ENCODE results near the gene MLLT10. TPM values are rescaled to one million over a fixed set of nuclear protein-coding genes. Genes with fewer than 3 reads are reported as not detected.

The MLLT10 gene
- total RNA-seq, 1 experiment from 2014 or later = 45.2 TPM

GRCh38 chr10:21495002-21495751 is 38.9 kb upstream of the MLLT10 start:
- H2AFZ ChIP-seq (ENCODE audit: low read depth, low read length, poor library complexity, severe bottlenecking) = no peak overlapping the region
- DNase-seq (ENCODE audit: low read depth, low spot score) = no peak

GRCh38 chr10:21495752-21496342 is 38.2 kb upstream of the MLLT10 start:
- peak overlapping the region; percentile 71 for H3K9ac ChIP-seq (ENCODE audit: low read length)
- peak; percentile 72 for ATAC-seq
- peaks cover 2 to 20% of the 10 kb centered on the region in 2 experiments; a peak in 2 of 4 replicates for H3K4me1 ChIP-seq (ENCODE audit: control insufficient read depth in 1 of 2, insufficient read depth in 2 of 2, low read length in 2 of 2)
- no peaks in the 10 kb centered on the region for H3K9me3 ChIP-seq (ENCODE audit: control insufficient read depth in 1 of 2, insufficient read depth in 1 of 2, low read depth in 1 of 2, low read length in 2 of 2)
- H4K20me1 ChIP-seq (ENCODE audit: insufficient read depth) = no peaks in the 10 kb centered on the region
- H3K27me3 ChIP-seq (ENCODE audit: insufficient read depth, low read length) = peaks cover 3% of the 10 kb centered on the region; the same call in 1 of the 2 replicates
- no TSS peak for BruUV-seq (replicated peaks)
- H3K36me3 ChIP-seq (ENCODE audit: control insufficient read depth in 1 of 2, insufficient read depth in 2 of 2, low read length in 2 of 2) = no peaks in the 10 kb centered on the region
- H3K79me2 ChIP-seq (ENCODE audit: insufficient read depth, low read length) = no peaks in the 10 kb centered on the region
- RAD21 ChIA-PET (ENCODE audit: low non-redundant PET in 1 of 2, low total read pairs in 2 of 2, uncharacterized antibody in 2 of 2, unreplicated experiment in 2 of 2) = interaction anchor here (0.6 to 1.6 kb wide), 8 partner anchors 30 to 255 kb away, joined by 3 to 8 read pairs (median 4); partner anchors contain the start of gene SKIDA1 (in 1 of the 2)
- H3K4me3 ChIP-seq (replicated peaks in 1 of 2; ENCODE audit: low read depth in 1 of 2, low read length in 2 of 2) = peak overlapping the region; percentile 63 to 80
- DNase-seq (ENCODE audit: low read depth, low spot score) = peak; percentile 67
- POLR2A ChIA-PET = interaction anchor here (0.6 to 1.2 kb wide), 3 partner anchors 24 to 159 kb away, joined by 3 to 5 read pairs (median 4); no protein-coding TSS in a partner anchor
- H3K4me2 ChIP-seq (ENCODE audit: low read length) = peak overlapping the region; percentile 90
- H3K9me2 ChIP-seq (ENCODE audit: insufficient read depth) = no peaks in the 10 kb centered on the region
- CTCF ChIA-PET = interaction anchor here (0.7 to 3.0 kb wide), 15 partner anchors 11 to 495 kb away, joined by 3 to 17 read pairs (median 5); no protein-coding TSS in a partner anchor
- intact Hi-C loops (cut with micrococcal nuclease) = loop anchor here (1.0 to 5.0 kb wide), 7 partner anchors 31 to 1491 kb away; no protein-coding TSS in a partner anchor
- H3K27ac ChIP-seq (ENCODE audit: low read depth, low read length) = peak overlapping the region; percentile 83
- no peak overlapping the region for H2AFZ ChIP-seq (ENCODE audit: low read depth, low read length, poor library complexity, severe bottlenecking)
- no peak for TF ChIP-seq ZFX (IDR thresholded peaks at IDR 0.05)
- no peak for TF ChIP-seq ZNF274 (IDR thresholded peaks at IDR 0.05; ENCODE audit: low read depth, low read length)
- peak; percentile 72 to 92 (median 87) for TF ChIP-seq CTCF (IDR thresholded peaks at IDR 0.05 in 2 of 3, conservative IDR thresholded peaks at IDR 0.05 in 1 of 3; ENCODE audit: borderline replicate concordance in 1 of 3, insufficient read depth in 1 of 3, low read depth in 2 of 3, low read length in 2 of 3)
- peak; percentile 66 for TF ChIP-seq YY1 (IDR thresholded peaks at IDR 0.05; ENCODE audit: extremely low read depth, insufficient replicate concordance, low read depth, low read length)
- TF ChIP-seq POLR2AphosphoS5 (IDR thresholded peaks at IDR 0.05; ENCODE audit: low read depth, low read length) = no peak; the same call in none of the 2 replicates
- TF ChIP-seq SIN3A (IDR thresholded peaks at IDR 0.05; ENCODE audit: low read depth) = no peak
- TF ChIP-seq EZH2 (IDR thresholded peaks at IDR 0.05) = no peak
- no peak for TF ChIP-seq REST (IDR thresholded peaks at IDR 0.05; ENCODE audit: low read depth)

More at GRCh38 chr10:21495002-21495751, 38.9 kb upstream of the MLLT10 start:
- Histone ChIP-seq H3K9me3 (ENCODE audit: control insufficient read depth in 1 of 2, insufficient read depth in 1 of 2, low read depth in 1 of 2, low read length in 2 of 2) (no peaks in the 10 kb centered on the region), H3K27me3 (ENCODE audit: insufficient read depth, low read length) (peaks cover 3% of the 10 kb centered on the region; the same call in 1 of the 2 replicates), H3K9ac (ENCODE audit: low read length) (peak overlapping the region; percentile 71; the same call in 1 of the 2 replicates), H3K79me2 (ENCODE audit: insufficient read depth, low read length) (no peaks in the 10 kb centered on the region), H3K4me1 (ENCODE audit: control insufficient read depth in 1 of 2, insufficient read depth in 2 of 2, low read length in 2 of 2) (peaks cover 2 to 20% of the 10 kb centered on the region in 2 experiments; a peak in 2 of 4 replicates), H3K4me3 (replicated peaks in 1 of 2; ENCODE audit: low read depth in 1 of 2, low read length in 2 of 2) (peak overlapping the region; percentile 8 to 80; a peak in 1 of 4 replicates), H3K27ac (ENCODE audit: low read depth, low read length) (no peak overlapping the region; the same call in 1 of the 2 replicates), H3K9me2 (ENCODE audit: insufficient read depth) (no peaks in the 10 kb centered on the region), H4K20me1 (ENCODE audit: insufficient read depth) (no peaks in the 10 kb centered on the region), H3K4me2 (ENCODE audit: low read length) (peak overlapping the region; percentile 90), H3K36me3 (ENCODE audit: control insufficient read depth in 1 of 2, insufficient read depth in 2 of 2, low read length in 2 of 2) (no peaks in the 10 kb centered on the region)
- no peak for ATAC-seq
- POLR2A ChIA-PET = interaction anchor here (1.1 kb wide), 1 partner anchor 34 kb away, joined by 3 read pairs; no protein-coding TSS in a partner anchor
- TSS peak; percentile 41 for BruUV-seq (replicated peaks)
- CTCF ChIA-PET = interaction anchor here (0.7 to 3.0 kb wide), 7 partner anchors 23 to 459 kb away, joined by 3 to 17 read pairs (median 6); no protein-coding TSS in a partner anchor
- intact Hi-C loops (cut with micrococcal nuclease) = loop anchor here (5.0 kb wide), 3 partner anchors 203 to 1492 kb away; no protein-coding TSS in a partner anchor
- TF ChIP-seq ZFX (IDR thresholded peaks at IDR 0.05) (no peak), SRF (IDR thresholded peaks at IDR 0.05; ENCODE audit: low read depth) (no peak), TCF7L2 (IDR thresholded peaks at IDR 0.05; ENCODE audit: borderline replicate concordance, extremely low read depth, insufficient read depth, insufficient read length) (no peak)
- RAD21 ChIA-PET (ENCODE audit: low non-redundant PET in 1 of 2, low total read pairs in 2 of 2, uncharacterized antibody in 2 of 2, unreplicated experiment in 2 of 2) = interaction anchor here (1.0 to 1.4 kb wide), 3 partner anchors 229 to 256 kb away, joined by 3 to 4 read pairs (median 4); no protein-coding TSS in a partner anchor
